HG02981 (cell line): Measurements from ENCODE around the gene ARRDC5.
A peak's percentile ranks its signal among the peaks of the same experiment; 100 is the strongest.
"Not testable (repeated sequence)": the region's sequence is repeated elsewhere in the genome, so short reads cannot be mapped to it uniquely, and the experiment has no call there.

Experiments used
- ATAC-seq: cut with Tn5 transposase; IDR thresholded peaks from one replicate; pipeline ENCODE4 v1.9.1; 2021; ENCODE audit warnings: mild to moderate bottlenecking, moderate library complexity; ENCODE audit not compliant: unreplicated experiment

The ARRDC5 gene

DNA sequence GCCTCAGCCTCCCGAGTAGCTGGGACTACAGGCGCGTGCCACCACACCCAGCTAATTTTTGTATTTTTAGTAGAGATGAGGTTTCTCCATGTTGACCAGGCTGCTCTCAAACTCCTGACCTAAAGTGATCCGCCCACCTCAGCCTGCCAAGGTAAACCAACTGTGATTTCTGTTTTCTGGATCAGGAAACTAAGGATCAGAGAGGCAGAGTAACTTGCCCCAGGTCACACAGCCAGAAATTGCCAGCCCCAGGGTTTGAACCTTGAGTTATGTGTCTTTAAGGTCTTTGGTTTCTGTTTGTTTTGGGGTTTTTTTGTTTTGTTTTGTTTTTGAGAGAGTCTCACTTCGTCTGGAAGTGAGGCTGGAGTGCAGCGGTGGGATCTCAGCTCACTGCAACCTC lies 31.0 kb downstream of the ARRDC5 start:
- no peak for ATAC-seq

DNA sequence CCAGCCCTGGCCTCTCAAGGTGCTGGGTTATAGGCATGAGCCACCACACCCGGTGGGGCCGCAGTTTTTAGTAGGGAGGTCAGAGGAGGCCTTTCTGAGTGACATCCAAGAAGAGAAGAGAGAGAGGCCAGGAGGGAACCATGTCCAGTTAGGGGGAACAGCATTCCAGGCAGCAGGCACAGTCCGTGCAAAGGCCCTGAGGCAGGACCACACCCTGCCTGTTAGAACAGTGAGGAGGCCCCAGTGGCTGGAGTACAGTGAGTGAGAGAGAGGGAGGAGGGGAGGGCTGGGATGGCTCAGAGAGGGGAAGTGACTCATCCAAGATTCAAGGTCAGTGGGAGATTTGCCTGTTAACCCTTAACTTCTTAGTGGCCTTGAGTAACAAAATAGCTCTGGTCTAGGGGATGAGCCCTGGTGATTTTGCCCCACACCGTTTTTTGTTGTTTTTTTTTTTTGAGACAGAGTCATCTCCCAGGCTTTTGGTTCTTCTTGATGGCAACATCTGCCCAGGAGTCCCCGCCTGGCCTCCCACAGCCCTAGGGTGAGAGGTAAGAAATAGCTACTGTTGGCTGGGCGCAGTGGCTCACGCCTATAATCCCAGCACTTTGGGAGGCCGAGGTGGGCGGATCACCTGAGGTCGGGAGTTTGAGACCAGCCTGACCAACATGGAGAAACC lies 32.5 kb downstream of the ARRDC5 start:
- no peak for ATAC-seq

DNA sequence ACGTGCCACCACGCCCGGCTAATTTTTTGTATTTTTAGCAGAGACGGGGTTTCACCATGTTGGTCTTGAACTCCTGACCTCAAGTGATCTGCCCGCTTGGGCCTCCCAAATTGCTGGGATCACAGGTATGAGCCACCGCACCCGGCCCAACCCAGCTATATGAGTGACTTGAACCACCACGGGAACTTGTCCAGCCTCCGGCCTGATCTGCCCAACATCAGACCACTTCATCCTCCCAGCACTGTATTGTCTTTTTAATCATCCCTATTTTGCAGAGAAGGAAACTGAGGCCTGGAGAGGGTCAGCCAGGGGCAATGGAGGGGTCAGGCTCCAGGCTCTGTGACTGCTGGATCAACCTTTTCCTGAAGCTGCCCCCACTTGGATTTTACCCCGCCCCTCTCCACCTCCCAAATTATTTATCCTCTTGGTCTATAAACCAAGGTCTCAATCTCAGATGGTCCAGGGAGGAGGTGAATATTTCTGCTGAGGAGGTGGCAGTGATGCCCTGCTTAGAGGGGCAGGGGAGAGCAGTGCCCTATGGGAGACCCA lies 34.3 kb downstream of the ARRDC5 start:
- ATAC-seq = no peak

DNA sequence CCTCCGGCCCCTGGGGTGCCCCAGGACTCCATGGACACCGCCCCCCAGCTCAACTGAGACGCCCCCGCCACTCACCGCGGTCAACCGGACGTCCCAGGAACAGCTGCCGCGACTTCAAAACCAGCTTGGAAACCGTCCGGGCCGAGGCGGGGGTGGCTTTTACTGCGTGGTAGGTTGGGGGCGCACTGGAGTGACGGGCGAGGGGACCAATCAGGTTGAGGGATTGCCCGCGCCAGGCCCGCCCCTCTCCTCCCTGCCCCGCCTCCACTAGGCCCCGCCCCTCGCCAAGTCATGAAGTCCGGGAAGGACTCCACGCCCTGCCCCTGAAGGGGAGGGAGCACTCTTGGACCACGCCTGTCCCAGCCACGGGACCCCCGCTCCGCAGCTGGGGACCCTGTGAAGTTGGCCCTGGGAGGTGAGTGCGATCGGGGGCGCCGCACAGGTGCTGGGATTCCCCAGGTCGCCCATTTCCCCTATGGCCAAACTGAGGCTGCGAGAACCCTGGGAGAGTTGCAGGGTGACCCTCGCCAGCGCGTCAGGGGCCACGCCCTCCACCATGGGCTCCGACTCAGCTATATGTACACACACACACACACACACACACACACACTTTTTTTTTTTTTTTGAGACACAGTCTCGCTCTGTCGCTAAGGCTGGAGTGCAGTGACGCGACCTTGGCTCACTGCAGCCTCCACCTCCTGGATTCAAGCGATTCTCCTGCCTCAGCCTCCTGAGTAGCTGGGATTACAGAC lies 35.0 kb downstream of the ARRDC5 start, which contains the start of gene PLIN3:
Gene PLIN3, minus strand, starts transcription at position 134 of the 752 bp plus-strand sequence. CDS start 6,273 bp downstream, outside the sequence.
- ATAC-seq = peak; percentile 76

DNA sequence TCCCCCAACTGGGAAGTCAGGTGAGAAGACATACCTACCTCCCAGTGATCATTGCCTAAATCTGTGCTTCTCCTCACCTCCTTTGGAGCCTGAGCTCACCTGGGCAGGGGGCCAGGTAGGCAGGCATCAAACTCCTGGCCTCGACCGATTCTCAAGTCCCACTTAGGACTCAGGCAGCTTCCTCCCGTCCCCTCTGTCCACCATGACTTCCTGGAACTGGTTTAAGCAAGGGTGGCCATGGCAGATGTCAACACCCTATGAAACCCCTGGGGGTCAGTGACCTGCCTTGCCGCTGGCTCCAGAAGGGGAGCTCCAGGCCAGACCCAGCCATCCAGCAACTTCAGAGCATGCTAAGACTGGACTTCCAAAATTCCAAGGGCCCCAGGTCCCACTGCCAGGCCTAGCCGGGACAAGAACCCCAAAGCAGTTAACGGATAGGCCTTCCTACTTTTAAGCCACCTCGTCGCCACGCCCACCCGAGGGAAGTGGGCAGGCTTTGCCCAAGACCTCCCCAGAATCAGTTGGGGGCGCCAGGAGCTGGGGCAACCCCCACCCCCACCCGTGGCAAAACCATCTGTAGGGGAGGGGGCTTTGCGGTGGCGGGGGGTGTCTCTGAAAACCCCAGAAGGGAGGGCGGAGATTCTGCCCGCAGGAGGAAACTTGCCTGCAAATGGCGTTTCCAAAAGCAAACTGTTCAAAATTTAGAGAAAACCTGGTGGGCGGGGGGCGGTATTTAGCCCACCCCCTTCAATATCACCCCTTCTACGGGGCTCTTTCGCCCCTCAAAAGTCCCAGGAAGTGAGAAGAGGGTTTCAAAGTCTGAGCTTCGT lies 35.9 kb downstream of the ARRDC5 start:
- ATAC-seq = no peak

DNA sequence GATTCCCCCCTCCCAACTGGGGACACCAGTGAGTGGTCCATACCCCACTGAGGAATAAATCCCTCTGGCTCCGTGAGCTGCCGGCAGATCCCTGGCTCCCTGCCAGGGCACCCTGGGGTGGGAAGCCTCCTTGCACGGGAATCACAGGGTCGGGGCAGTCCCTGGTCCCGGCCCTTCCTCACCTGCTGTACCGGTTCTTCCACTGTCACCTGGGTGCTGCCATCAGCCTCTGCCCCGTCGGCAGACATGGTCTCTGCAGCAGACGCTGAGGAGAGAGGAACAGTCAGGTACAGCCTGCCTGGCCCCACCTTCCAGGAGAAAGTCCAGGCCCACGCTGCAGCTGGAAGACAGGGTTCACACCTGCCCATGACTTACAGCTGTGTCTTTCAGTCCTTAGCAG lies 41.5 kb downstream of the ARRDC5 start:
- ATAC-seq = no peak

DNA sequence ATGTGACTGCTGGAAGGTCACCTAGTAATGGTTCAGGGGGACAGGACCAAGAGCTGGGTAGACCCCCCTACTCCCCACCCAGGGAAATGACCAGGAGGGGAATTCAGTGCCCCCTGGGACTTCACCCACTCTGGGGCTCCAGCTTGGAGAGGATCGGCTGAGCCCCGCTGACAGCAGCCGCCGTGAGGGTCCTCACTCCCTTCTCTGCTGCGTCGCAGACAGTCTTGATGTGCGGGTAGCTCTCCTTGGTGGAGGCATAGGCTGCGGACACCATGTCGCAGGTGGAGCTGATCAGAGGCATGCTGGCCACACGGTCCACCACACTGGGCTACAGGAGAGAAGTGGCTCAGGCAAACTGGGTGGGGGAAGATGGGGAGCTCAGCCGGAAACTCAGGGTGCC lies 43.0 kb downstream of the ARRDC5 start:
- ATAC-seq = no peak

DNA sequence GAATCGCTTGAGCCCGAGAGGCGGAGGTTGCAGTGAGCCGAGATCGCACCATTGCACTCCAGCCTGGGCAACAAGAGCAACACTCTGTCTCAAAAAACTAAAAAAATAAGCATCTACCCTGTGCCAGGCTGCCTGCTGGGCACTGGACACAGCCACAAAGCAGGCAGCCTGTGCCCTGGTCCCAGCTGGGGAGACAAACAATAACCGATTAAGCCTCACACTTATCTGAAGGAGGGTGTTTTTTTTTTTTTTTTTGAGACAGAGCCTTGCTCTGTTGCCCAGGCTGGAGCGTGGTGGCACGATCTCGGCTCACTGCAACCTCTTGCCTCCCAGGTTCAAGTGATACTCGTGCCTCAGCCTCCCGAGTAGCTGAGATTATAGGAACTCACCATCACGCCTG lies 46.2 kb downstream of the ARRDC5 start:
- ATAC-seq = not testable (repeated sequence)

DNA sequence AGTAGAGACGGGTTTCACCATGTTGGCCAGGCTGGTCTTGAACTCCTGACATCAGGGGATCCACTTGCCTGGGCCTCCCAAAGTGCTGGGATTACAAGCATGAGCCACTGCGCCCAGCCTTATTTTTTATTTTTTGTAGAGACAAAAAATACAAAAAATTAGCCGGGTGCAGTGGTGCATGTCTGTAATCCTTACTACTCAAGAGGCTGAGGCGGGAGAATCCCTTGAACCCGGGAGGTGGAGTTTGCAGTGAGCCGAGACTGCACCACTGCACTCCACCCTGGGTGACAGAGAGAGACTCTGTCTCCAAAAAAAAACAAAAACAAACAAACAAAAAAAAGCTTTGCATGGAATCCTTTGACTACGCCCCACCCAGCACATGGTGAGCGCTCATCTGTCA lies 49.2 kb downstream of the ARRDC5 start:
- ATAC-seq = not testable (repeated sequence)

DNA sequence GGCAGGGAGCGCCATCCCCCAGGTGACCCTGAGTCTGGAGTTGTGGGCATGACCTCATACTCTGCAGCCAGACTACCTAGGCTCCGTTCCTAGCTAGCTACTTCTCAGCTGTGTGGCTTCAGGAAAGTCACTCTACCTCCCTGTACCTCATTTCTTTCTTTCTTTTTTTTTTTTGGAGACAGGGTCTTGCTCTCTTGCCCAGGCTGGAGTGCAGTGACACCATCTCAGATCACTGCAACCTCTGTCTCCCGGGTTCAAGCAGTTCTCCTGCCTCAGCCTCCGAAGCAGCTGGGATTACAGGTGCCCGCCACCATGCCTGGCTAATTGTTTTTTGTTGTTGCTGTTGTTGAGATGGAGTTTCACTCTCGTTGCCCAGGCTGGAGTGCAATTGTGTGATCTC lies 50.2 kb downstream of the ARRDC5 start:
- ATAC-seq = no peak

DNA sequence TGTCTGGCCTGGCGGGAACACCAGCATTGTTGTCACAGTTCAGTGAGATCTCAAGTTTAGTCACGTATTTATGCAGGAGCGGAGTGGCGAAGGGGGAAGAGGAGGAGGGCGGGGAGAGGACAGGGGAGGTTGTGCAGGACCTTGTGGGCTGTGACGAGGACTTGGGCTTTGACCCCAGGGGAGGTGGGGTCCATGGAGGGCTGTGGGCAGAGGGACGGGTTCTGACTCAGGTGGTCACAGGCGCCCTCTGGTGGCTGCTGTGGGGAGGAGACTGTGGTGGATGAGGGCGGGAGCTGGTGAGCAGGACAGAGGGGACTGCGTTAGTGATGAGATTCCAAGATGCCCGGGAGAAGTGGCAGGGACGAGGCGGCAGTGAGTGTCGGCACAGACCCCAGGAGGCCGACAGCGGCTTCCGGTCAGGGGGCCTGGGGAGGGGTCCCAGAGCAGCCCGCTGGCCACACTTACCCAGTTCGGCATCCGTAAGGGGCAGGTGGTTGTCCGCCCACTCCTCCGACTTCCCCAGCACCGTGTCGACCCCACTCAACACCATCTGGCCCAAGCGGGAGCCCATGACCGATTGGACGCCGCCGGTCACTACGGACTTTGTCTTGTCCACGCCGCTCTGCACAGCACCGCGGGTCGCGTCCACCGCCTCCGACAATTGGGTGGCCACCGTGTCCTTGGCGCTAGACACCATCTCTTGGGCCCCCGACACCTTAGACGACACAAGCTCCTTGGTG lies 51.0 kb downstream of the ARRDC5 start:
- no peak for ATAC-seq

DNA sequence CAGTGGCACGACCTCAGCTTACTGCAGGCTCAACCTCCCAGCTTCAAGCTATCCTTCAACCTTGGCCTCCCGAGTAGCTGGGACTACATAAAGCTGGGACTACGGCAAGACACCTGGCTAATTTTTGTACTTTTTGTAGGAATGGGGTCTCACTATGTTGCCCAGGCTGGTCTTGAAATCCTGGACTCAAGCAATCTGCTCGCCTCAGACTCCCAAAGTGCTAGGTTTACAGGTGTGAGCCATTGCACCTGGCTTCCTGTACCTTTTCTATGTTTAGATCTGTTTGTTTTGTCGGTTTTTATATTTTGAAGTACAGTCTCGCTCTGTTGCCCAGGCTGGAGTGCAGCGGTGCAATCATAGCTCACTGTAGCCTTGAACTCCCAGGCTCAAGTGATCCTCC lies 53.7 kb downstream of the ARRDC5 start:
- no peak for ATAC-seq

DNA sequence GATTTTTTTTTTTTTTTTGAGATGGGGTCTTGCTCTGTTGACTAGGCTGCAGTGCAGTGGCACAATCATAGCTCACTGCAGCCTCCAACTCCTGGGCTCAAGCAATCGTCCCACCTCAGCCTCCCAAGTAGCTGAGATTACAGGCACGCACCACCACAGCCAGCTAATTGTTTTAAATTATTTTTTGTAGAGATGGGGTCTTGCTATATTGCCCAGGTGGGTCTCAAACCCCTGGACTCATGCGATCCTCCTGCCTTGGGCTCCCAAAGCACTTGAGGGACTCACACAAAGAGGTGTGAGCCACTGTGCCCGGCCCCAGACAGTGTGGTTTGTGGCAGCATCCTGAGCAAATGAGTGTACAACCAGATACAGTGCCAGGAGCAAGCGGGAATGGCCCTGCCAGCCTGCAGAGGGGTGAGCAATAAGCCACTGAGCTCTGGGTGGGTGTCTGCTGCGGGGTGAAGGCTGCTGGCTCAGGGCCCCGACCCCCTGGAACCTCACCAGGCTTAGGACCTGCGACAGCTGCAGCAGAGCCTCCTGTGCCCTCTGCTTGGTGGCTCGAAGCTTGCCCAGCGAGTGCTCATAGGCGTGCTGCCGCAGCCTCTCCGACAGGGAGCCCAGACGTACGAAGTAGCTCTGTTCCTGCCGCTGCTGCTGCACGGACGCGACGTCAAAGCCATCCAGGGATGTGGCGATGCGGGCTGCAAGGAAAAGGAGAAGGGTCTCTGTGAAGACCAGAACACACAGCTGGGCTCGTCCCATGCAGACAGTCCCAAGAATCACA lies 55.3 kb downstream of the ARRDC5 start:
- ATAC-seq = no peak

DNA sequence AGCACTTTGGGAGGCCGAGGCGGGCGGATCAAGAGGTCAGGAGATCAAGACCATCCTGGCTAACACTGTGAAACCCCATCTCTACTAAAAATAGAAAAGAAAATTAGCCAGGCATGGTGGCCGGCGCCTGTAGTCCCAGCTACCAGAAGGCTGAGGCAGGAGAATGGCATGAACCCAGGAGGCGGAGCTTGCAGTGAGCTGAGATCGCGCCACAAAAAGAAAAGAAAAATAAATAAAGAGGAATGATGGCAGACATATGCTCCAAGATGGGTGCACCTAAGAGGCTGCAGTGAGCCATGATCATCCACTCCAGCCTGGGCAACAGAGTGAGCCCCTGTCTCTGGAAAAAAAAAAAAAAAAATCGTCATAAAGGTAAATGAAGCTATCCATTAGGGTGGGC lies 56.7 kb downstream of the ARRDC5 start:
- not testable (repeated sequence) for ATAC-seq

DNA sequence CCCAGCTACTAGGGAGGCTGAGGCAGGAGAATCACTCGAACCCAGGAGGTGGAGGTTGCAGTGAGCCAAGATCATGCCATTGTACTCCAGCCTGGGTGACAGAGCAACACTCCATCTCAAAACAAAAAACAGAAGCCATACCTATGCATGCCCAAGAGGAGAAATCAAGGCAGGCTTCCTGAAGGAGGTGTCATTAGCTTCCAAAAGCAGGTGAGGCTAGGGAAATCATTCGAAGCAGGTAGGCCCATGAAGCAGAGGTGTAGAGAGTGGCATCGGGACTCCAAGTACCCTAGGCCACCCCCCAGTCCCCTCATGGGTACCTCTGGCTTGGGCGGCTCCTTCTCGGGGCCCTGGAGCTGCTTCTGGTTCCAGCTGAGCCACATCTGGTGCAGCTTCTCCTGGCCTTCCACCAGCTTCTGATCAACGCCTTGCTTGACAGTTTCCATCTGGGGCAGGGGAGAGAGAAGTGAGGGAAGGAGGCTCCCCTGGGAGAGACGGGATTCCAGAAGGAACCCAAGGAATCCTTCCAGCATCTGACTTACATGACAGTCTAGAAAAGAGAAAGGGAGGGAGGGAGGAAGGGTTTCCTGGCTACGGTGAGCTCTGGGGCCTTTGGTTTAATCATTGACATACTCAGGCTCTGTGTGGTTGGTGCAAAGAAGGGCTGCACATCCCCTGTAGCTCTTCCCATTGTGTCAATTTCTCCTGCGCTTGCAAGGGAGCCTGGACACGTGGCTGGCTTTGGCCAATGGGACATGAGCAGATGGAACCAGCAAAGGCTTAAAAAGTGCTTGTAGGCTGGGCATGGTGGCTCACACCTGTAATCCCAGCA lies 58.1 kb downstream of the ARRDC5 start:
- no peak for ATAC-seq

DNA sequence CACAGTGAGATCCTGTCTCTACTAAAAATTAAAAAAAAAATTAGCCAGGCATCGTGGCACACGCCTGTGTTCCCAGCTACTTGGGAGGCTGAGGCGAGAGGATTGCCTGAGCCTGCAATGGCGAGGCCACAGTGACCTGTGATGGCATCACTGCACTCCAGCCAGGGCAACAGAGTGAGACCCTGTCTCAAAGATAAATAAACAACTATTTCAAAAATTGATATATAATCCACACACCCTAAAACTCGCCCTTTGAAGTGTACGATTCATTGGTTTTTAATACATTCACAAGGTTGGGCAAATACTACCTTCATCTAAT lies 59.1 kb downstream of the ARRDC5 start:
- no peak for ATAC-seq
